Activated gamma-delta T cell treated with Interleukin-2 at 50 U/mL for 16 hours (primary cell): ENCODE data around the gene TBCK.

Source experiments
- DNase-seq: peaks from one replicate; pipeline ENCODE4 v3.0.0-alpha.2; 2020

TBCK gene

DNA sequence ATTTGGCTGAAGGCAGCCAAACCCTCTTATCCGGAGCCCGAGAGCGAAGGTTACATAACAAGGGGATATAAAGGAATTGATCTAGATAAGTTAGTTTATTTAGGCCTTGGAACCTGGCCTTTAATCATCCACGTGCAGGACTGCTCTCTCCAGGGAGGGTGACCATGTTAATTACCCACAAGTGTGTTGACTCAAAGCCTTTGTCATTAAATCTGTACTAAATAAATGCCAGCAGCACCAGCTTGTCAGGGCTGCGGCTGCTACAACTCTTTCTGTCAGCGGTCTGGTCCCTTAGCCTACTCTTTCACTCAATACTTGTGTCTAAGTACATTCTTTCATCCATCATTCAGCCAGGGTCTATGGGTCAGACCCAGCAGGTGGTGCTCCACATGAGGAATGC is 206.1 kb downstream of the TBCK start:
- no peak for DNase-seq

DNA sequence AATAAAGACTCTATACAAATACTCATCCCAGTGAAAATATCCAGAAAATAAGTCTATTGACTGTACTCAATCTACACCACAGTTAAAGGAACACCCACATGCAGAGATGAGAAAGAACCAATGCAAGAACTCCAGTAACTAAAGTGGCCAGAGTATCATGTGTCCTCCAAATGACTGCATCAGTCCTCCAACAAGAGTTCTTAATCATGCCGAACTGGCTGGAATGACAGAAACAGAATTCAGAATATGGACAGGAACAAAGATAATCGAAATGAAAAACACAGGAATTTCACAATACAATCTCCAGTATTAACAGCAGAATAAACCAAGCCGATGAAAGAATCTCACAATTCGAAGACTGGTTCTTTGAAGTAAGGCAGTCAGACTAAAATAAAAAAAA is 210.3 kb downstream of the TBCK start:
- no peak for DNase-seq

DNA sequence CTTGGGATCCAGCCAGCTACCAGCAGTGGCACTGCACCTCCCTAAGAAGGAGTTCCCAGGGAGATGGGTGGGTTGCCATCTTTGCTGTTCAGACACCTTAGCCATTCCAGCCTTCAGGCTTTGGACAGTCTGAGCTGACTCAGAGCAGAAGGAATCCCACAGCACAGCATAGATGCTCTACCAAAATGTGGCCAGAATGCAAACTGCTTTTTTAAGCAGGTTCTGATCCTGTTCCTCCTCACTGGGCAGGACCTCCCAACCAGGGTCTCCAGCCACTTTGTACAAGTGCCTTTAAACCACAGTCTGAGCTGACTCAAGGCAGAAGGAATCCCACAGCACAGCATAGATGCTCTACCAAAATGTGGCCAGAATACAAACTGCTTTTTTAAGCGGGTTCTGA is 211.7 kb downstream of the TBCK start:
- no peak for DNase-seq

DNA sequence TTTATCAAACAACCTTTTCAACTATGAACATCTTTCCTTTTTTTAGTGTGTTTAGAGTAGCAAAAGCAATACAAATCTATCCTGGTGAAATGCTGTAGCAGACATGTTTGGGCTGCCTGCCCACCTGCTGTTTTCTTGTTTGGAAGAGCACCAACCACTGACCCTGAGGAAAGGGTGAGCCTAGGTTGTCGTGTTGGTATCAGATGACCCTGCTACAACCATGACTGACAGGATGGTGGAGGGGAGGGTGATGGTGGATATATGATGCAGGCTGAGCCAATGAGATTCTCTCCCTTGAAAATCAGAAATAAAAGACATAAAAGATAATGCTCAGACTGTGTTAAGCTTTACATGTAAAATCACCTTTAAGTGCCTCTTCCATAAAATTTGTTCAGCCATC is 219.6 kb downstream of the TBCK start:
- DNase-seq, result no peak

DNA sequence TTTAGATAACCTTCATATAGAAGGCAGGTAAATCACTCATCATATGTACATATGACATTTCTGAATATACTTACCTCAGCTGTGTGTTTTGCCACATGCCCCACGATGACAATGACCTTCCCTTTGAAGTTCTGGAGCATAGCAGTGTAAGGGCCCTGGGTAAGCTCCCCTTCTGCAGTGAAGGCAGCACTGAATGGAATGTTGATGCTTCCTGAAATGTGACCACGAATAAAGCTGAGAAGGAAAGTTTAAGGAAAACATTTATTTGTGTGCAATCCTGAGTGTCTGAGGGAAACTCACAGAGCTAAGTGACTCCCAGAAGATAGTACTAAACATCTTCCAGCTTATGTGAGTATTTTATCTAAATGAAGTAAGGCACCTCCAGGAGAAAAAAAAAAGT is 220.6 kb downstream of the TBCK start:
- DNase-seq, result no peak

DNA sequence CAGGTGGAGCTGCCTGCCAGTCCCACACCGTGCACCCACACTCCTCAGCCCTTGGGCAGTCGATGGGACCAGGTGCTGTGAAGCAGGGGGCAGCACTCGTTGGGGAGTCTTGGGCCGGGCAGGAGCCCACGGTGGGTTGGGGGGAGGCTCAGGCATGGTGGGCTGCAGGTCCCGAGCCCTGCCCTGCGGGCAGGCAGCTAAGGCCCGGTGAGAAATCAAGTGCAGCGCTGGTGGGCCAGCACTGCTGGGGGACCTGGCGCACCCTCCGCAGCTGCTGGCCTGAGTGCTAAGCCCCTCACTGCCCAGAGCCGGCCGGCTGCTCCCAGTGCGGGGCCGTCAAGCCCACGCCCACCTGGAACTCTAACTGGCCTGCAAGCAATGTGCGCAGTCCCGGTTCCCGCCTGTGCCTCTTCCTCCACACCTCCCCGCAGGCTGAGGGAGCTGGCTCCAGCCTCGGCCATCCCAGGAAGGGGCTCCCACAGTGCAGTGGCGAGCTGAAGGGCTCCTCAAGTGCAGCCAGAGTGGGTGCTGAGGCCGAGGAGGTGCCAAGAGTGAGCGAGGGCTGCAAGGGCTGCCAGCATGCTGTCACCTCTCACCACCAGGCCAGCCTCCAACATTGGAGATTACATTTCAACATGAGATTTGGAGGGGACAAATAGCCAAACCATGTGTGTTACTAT is 223.5 kb downstream of the TBCK start:
- no peak for DNase-seq

DNA sequence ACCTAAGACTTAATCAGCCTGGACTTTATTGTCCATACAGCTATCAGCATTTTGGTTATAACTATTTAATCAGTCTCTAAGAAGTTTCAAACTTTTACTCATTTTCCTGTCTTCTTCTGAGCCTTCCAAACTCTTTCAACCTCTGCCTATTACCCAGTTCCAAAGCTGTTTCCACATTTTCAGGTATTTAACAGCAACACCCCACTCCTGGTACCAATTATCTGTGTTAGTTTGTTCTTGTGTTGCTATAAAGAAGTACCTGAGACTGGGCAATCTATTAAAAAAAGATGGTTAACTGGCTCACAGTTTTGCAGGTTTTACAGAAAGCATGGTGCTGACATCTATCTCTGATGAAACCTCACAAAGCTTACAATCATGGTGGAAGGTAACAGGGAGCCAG is 225.2 kb downstream of the TBCK start:
- no peak for DNase-seq

DNA sequence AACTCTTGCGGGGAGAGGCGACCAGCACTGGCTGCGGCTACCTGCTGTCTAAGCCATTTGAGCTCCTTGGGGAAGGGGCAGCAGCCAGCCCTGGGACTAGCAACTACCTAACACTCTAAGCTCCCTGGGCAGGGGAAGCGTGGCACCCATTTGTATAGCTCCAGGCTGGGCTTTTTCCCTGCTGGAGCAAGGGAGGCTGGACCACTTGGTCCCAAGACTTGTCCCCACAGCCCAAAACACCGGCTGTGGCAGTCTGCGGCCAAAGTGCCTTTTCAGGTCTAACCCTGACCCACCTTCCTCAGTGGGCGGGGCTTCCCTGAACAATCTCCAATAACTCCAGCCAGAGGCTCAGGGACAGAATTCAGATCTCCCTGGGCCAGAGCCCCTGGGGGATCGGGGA is 232.9 kb downstream of the TBCK start:
- DNase-seq, result no peak

DNA sequence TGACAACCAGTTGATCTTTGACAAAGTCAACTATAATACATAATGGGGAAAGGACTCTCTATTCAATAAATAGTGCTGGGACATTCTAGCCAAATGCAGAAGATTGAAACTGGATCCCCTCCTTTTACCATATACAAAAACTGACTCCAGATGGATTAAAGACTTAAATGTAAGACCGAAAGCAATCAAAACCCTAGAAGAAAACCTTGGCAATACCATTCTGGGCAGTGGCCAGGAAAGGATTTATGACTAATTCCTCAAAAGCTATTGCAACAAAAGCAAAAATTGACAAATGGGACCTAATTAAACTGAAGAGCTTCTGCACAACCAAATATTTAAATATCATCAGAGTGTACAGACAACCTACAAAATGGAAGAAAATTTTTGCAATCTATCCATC is 235.6 kb downstream of the TBCK start:
- DNase-seq, result no peak

DNA sequence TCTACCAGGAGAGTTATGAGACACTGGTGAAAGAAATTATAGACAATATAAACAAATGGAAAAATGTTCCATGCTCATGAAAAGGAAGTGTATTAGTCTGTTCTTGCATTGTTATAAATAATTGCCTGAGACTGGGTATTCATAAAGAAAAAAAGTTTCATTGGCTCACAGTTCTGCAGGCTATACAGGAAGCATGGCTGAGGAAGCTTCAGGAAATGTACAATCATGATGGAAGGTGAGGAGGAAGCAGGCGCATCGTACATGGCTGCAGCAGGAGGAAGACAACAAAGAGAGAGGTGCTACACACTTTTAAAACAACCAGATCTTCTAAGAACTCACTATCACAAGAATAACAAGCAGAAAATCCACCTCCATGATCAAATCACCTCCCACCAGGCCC is 236.4 kb downstream of the TBCK start:
- no peak for DNase-seq

DNA sequence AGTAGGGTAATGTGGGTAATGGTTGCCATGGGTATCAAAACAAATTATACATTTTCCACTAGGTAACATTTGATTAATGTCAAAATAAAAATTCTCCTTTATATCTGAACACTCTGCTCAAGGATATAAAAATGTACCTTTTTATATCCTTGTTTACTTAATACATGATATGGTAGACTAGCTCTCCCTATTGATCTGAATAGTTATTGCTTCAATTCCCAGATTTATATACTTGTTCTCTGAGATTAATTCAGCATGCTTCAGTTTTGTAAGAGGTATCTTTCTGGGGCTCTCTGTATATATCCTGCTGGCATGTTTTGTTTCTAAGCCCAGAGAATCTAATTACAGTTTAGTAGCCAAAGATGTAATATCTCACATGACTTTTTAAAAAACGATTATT is 251.0 kb downstream of the TBCK start:
- no peak for DNase-seq

DNA sequence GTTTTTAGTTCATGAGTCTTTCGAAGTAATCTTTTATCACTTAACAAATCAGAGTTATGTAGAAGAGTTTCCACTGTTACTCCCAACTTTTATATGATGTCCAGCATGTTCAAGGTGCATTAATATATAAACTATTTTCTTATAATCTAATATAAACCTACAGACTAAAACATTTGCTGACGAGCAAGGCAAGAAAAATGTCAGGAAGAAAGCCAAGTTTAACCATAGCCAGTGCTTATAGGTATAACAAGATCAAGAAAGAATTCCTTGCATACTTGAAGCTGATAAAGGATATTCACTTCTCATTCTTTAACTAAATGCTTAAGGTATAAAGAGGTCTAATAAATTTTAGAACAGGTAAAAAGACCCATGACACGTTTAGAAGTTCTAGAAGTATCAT is 253.0 kb downstream of the TBCK start:
- no peak for DNase-seq

DNA sequence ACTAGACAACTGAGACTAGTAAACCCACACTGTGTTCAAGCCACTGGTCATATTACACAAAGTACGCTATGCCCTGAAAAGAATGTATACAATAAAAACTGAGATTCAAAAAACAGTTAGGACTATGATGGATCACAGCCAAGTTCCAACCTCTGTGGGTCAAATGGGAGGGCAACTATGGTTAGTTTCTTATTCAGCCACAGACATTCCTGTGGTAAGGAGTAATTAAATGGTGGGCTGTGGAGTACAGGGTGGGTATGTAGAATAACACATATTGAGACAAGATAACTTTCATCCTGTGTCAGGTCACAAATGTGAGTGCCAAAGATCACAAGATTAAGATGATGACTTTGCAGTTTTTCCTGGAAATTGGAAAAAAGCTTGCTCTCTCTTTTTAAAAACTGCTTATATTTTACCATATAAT is 253.5 kb downstream of the TBCK start:
- DNase-seq, result no peak

DNA sequence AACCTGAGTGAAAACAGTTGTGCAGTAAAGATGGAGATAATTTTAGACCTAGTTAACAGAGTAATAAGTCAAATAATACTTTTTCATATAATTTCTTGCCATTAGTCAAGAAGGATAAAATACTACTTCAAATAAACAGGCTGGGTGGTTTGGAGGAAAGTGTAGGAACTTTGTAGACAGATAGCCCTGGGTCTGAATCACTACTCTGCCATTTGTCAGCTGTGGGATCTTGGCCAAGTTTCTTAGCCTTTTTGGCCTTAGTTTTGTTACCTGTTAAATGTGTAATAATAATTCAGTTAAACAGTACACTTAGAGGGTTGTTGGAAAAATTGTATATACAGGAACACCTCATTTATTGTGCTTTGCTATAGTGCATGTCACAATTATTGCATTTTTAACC is 257.1 kb downstream of the TBCK start:
- no peak for DNase-seq

DNA sequence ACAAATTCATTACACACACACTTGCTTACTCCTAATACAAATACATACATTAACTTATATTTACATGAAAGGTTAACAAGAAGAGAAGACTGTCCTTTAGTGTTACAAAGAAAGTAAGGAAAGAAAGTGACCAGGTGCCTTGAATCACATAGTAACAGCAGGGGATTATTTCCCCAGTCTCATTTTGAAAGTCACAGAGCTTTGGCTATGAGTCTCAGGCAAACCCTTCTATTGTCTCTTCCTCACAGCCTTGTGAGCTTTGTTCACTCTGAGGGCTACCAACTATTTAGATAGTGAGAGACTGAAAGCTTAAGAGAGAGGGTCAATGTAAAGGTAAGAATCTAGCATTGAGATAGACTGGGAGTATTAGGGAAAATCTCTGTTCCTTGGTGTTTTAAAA is 259.1 kb downstream of the TBCK start:
- no peak for DNase-seq

DNA sequence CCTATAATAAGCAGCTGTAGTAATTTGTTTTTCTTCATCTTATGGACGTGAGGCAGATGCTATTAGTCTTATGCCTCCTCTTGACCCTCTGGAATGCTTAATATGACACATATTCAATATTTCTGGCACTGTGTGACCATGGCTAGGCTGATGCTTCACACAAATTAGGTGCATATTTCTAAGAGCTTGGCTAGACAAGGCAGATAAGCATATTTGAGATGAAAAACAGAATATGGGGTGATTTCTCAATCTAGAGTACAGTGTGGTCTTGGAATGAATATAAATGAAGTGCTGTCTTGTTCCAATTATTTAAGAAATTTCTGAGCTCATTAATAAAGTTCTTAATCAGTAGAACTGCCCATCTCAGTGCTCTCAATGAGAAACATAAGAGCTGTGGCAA is 264.5 kb downstream of the TBCK start:
- DNase-seq, result no peak

DNA sequence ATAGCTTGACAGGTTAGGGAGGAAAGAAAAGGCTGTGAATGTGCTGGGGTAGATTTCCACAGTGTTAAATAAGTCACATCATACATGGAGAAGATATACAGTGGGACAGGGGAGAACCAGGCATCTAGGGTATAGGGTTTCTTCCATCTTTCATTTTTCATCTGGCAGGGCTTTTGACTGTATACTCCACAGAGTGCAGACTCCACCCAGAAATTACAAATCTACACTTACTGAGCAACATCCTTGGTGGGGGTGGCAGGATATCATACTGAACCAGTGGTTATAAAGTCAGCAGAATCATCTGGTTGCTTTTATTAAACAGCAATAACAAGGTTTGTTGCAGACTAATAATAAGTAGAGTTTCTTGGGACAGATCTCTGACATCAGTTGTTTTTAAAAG is 266.5 kb downstream of the TBCK start:
- DNase-seq, result no peak

DNA sequence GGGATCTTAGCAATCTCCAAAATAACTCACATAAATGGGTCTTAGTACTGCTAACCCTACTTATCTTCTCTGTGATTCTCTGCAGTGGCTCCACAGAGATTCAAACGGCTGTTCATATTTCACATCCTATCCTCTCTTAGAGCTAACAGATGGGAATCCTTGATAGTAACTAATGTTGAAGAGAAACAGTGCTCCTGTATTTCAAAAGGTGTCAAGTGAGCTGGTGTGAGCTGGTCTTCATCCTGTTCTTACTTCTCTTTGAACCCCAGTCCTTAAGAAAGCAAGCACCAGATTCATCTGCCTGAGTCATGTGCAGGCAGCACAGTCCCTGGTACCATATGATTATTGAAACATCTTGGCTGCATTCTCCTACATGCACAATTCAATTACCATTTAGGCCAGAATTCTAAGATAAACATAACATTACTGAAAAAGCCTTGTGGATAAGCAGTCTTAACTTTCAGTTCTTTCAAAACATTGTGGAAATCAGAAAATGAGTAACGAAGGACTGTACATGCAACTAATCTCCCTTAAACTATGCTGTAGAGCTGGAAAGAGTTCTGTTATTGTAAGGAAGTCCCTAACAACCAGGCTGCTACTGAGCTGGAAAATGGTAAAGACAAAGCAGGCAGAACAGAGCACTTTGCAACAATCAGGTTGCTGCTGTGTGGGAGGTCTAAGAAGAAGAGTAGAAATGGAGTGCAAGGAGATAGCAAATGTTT is 267.6 kb downstream of the TBCK start:
- DNase-seq, result no peak

DNA sequence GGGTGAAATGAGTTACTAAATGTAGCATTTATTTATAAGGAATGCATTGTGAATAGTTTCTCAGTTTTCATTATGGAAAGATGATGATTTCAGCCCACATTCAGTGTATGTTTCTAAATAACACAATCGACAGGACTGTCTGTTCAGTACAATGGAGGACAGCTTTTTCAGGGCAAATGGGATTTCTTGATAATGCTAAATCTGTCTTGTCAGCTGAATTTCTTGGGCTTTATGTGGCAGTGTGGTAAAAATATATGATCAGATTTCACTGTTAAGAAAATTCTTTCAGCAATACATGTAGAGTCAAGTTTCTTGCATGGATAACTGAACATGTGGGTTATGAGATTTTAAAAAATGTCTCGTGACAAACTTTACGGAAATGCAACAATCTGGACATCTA is 269.9 kb downstream of the TBCK start:
- no peak for DNase-seq

DNA sequence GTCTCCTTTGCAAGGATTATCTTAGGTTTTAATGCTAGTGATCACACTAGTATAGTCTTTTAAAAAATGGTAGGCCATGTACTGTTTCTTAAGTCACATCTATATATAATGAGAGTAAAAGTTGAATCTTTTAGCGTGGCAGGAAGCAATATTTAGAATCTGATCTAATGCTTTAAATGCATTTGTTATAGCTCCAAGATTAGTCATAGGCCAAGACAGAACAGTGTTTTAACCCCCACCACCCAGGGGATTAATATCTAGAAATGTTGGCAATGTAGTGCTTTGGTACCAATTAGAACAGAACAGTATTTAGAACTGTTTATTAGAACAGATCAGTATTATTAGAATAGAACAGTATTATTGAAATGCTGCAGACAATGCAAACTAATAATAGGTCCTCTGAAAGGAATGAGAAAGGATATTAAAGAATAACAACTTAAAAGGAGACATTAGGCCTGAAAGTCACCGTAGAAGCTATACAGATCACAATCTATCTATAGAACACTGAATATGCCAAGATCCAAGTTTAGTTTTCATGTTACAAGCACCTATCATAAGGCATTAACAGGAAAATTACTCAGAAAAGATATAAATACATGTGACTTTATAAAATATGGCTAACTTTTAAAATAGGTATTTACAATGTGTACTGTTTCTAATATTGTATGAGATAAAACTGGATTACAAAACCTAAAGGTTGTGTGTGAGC is 274.6 kb downstream of the TBCK start:
- DNase-seq, result no peak

DNA sequence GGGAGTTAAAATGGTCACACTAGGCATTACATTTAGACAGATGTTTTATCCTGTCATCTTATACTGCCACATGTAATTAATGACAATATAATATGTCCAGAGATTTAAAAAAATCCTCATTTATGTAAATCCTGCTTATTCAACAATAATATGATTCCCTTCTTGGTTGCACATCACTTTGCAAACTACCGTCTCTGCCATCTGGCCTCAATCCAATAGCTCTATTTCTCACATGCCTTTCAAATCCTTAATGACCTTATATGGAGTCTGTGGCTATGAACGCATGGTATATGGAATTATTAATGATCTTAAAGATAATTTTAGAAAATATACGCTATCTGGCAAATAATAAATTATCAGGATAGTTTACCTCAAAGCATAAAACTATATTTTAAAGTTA is 276.2 kb downstream of the TBCK start:
- DNase-seq, result no peak

DNA sequence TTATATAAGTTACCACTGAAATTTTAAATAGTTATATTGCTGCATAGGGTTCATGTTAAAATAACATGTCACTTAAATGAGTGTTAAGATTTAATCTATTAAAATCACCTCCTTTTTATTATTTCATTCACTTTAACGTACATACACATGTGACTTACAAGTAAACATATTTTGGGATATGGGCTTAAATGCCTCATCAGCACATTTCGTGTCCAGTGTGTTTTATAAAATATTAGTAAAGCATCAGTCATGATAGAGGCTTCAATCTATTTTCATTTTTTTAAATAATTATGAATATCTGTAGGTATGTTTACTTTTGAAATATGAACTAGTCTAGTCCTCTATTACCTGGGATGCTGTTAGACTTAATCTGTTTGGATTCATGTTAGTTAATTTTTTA is 277.1 kb downstream of the TBCK start:
- no peak for DNase-seq

DNA sequence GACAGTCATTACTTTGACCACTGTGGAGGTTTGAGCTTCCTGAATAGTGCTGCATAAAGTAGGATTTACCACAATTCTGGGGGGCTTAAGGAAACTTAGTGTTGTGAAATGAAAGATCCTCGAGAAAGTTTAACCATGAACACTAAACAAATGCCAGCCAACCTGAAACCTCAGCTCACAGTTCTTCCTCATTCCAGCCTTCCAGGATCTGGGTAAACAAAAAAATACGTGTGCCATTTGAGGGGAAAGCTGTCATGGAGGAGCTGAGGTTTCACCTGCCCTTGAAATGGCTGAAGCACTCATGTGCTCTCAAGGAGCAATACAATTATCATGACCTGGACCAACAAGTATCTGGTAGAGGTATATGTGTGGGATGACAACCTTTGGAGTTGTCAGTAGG is 278.0 kb downstream of the TBCK start:
- no peak for DNase-seq

DNA sequence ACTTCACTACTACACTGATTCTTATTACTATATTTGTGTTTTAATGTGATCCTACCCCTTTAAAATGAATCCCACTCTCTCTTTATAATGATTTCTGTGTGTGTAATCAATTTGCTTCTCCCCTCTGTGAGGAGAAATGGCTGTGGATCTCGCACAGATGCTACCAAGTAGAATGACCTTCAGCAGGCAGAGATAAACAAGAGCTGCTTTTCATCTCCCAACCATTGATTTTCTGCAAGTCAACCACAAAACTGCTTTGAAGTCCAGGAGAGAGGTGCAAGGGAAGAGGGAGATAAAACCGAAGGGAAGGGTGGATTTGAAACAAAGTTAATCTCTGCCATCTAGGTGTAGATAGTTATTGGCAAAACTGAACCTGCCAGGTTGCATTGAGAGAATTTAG is 279.2 kb downstream of the TBCK start:
- DNase-seq, result no peak
